K562 (cell line): ENCODE data around the gene SF3B4. TPM values are rescaled to one million over a fixed set of nuclear protein-coding genes. Genes with fewer than 3 reads are reported as not detected.

Experiments
- CCNT2 ChIP-seq: IDR thresholded peaks from 2 replicates; pipeline ENCODE4 v1.6.1; 2011; ENCODE audit warnings: borderline replicate concordance, low read depth, mild to moderate bottlenecking, moderate library complexity, mixed read lengths, low read length; ENCODE audit not compliant: insufficient read length; ENCODE audit errors: extremely low read depth
- CTBP1 ChIP-seq: fragments of 450-650 bp; IDR thresholded peaks from 2 replicates; pipeline ENCODE4 v1.6.1; 2016; ENCODE audit warnings: borderline replicate concordance
- DIDO1 ChIP-seq: fragments of 450-650 bp; IDR thresholded peaks from 2 replicates; pipeline ENCODE4 v1.6.1; 2016; ENCODE audit warnings: low read depth, missing biosample characterization, missing genetic modification characterization
- EP300 ChIP-seq: IDR thresholded peaks from 2 replicates; pipeline ENCODE4 v1.6.1; 2012; ENCODE audit warnings: low read length, improper control_type of control experiment
- HSF4 ChIP-seq: fragments of 250-450 bp; sonication (Bioruptor Pico); IDR thresholded peaks from 2 replicates; pipeline ENCODE4 v2.1.2; 2022; ENCODE audit warnings: mild to moderate bottlenecking, moderate library complexity, borderline replicate concordance
- JUND ChIP-seq, 2 experiments: IDR thresholded peaks; 2 replicates in 1 of 2; 3 replicates in 1 of 2; pipeline ENCODE4 v1.6.1; 2011; ENCODE audit warnings: borderline replicate concordance in 2 of 2, low read depth in 2 of 2, low read length in 2 of 2, improper control_type of control experiment in 1 of 2, missing biosample characterization in 1 of 2, missing genetic modification characterization in 1 of 2, missing genetic modification reagents in 1 of 2
- L3MBTL2 ChIP-seq: fragments of 450-650 bp; IDR thresholded peaks from 2 replicates; pipeline ENCODE4 v1.6.1; 2016; ENCODE audit warnings: mild to moderate bottlenecking, moderate library complexity
- LCOR ChIP-seq: sonication (generic); formaldehyde crosslinking; IDR thresholded peaks from 2 replicates; pipeline ENCODE4 v1.8.0; 2022; ENCODE audit warnings: mild to moderate bottlenecking, missing genetic modification reagents
- MAFF ChIP-seq: IDR thresholded peaks from 2 replicates; pipeline ENCODE4 v1.6.1; 2012; ENCODE audit warnings: low read length, improper control_type of control experiment
- MAFK ChIP-seq: IDR thresholded peaks from 2 replicates; pipeline ENCODE4 v1.6.1; 2011; ENCODE audit warnings: low read length, improper control_type of control experiment
- MTA3 ChIP-seq: fragments of 450-650 bp; formaldehyde crosslinking; IDR thresholded peaks from 2 replicates; pipeline ENCODE4 v1.6.1; 2017; ENCODE audit warnings: mild to moderate bottlenecking, borderline replicate concordance
- PTRF ChIP-seq: fragments of 450-650 bp; IDR thresholded peaks from 2 replicates; pipeline ENCODE4 v1.6.1; 2016; ENCODE audit warnings: mild to moderate bottlenecking, missing genetic modification characterization, missing compliant biosample characterization
- SMARCC2 ChIP-seq: fragments of 450-650 bp; IDR thresholded peaks from 2 replicates; pipeline ENCODE4 v1.6.1; 2017; ENCODE audit warnings: antibody characterized with exemption, moderate library complexity, mild to moderate bottlenecking, low read depth
- SP1 ChIP-seq: sonication (generic); formaldehyde crosslinking; IDR thresholded peaks from 2 replicates; pipeline ENCODE4 v1.8.1; 2022; ENCODE audit warnings: mild to moderate bottlenecking, missing genetic modification reagents
- TAF7 ChIP-seq: fragments of 450-650 bp; IDR thresholded peaks from 2 replicates; pipeline ENCODE4 v1.6.1; 2016; ENCODE audit warnings: missing genetic modification characterization, missing compliant biosample characterization
- TAL1 ChIP-seq: fragments of 450-650 bp; IDR thresholded peaks from 2 replicates; pipeline ENCODE4 v1.6.1; 2016; ENCODE audit warnings: mild to moderate bottlenecking
- ZFX ChIP-seq: sonication (generic); formaldehyde crosslinking; IDR thresholded peaks from 2 replicates; pipeline ENCODE4 v1.8.0; 2022; ENCODE audit warnings: mild to moderate bottlenecking, missing genetic modification reagents, moderate library complexity
- ZKSCAN1 ChIP-seq: fragments of 150-350 bp; IDR thresholded peaks from 2 replicates; pipeline ENCODE4 v1.6.1; 2016; ENCODE audit warnings: low read depth, low read length
- ZNF764 ChIP-seq: fragments of 250-450 bp; sonication (Bioruptor Pico); IDR thresholded peaks from 2 replicates; pipeline ENCODE4 v1.4.0; 2020; ENCODE audit warnings: low read depth, mild to moderate bottlenecking, moderate library complexity
- polyA plus RNA-seq, 8 experiments: library from polyadenylated mRNA; depleted of rRNA in 4 of 8; stranded (reverse) in 5 of 8; unstranded in 3 of 8; fragments of >200 nt; fragmentation: Nextera tagmentation in 2 of 8; fragmentation: Illumina TruSeq in 1 of 8; extraction: Ambion mirVana in 2 of 8; extraction: Trizol in 1 of 8; gene quantifications; 2 replicates each; pipeline versions ENCODE4 v1.2.1 to v1.2.3, GENCODE V29; 2011 to 2014; ENCODE audit warnings: inconsistent platforms in 1 of 8, missing spikeins in 1 of 8
- total RNA-seq, 7 experiments: library from RNA; depleted of rRNA in 6 of 7; stranded (reverse); fragments of >200 nt in 6 of 7; fragmentation: Illumina TruSeq in 2 of 7; extraction: Trizol in 2 of 7; gene quantifications; 2 replicates each; pipeline versions ENCODE4 v1.2.1 to v1.2.3, GENCODE V29; 2011 to 2021; ENCODE audit warnings: low replicate concordance in 1 of 7
- TF ChIP-seq, protein P1 (sequence below): fragments of 200-800 bp; sonication (Bioruptor generic); IDR thresholded peaks from 2 replicates; pipeline ENCODE4 v1.6.1; 2017; ENCODE audit warnings: missing genetic modification characterization, missing compliant biosample characterization
- TF ChIP-seq, protein P2 (sequence below): fragments of 450-650 bp; IDR thresholded peaks from 2 replicates; pipeline ENCODE4 v1.6.1; 2016; ENCODE audit warnings: antibody characterized with exemption
- TF ChIP-seq, protein P3 (sequence below): sonication (generic); formaldehyde crosslinking; IDR thresholded peaks from 2 replicates; pipeline ENCODE4 v1.9.0; 2022; ENCODE audit warnings: mild to moderate bottlenecking, missing genetic modification reagents
- TF ChIP-seq, protein P4 (sequence below), 2 experiments: fragments of 200-800 bp in 1 of 2; sonication (Bioruptor generic) in 1 of 2; sonication (generic) in 1 of 2; formaldehyde crosslinking in 1 of 2; IDR thresholded peaks in 1 of 2; conservative IDR thresholded peaks in 1 of 2; 2 replicates each; pipeline versions ENCODE4 v1.5.0 to v1.6.1; 2016 to 2020; ENCODE audit warnings: missing compliant biosample characterization in 1 of 2, missing genetic modification characterization in 1 of 2, missing genetic modification reagents in 1 of 2
- TF ChIP-seq, protein P5 (sequence below): fragments of 250-450 bp; sonication (Bioruptor Pico); IDR thresholded peaks from 2 replicates; pipeline ENCODE4 v1.9.0; 2021; ENCODE audit warnings: mild to moderate bottlenecking

Gene SF3B4
- total and polyA plus RNA-seq, 9 of the 15 experiments (the other 6 are each of a cell fraction or from before 2014, with no cell fraction given) = 3.0 to 88.0 (median 26.1) TPM

DNA sequence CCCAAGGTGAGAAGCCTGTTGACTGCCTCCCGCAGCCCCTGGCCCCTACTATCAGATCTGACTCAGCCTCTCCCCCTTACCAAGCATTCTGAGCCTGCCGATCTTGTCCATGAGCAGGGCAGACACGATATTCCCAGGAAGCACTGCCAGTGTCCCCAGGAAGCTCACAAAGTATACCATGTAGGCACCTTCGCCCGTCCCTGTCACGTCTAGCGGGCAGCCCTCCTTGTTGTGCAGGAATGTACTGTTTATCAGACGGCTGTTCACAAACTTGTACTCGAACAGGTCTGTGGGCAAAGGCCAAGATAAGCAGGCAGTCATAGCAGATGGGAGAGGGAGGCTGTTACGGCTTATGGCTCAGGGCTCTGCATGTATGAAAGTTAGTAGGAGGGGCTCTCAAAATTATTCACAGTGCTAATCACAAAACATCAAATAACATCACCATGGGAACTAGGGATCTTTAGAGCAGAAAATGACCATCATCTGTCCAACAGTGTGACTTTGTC lies 21.0 kb downstream of the SF3B4 start (continued):
- TF ChIP-seq, protein P1, sequence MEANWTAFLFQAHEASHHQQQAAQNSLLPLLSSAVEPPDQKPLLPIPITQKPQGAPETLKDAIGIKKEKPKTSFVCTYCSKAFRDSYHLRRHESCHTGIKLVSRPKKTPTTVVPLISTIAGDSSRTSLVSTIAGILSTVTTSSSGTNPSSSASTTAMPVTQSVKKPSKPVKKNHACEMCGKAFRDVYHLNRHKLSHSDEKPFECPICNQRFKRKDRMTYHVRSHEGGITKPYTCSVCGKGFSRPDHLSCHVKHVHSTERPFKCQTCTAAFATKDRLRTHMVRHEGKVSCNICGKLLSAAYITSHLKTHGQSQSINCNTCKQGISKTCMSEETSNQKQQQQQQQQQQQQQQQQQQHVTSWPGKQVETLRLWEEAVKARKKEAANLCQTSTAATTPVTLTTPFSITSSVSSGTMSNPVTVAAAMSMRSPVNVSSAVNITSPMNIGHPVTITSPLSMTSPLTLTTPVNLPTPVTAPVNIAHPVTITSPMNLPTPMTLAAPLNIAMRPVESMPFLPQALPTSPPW (CRISPR knock-in tag) = peak; percentile 61
- no peak for TF ChIP-seq HSF4
- TF ChIP-seq CCNT2 = no peak
- no peak for TF ChIP-seq PTRF (tag)
- TF ChIP-seq SP1 (CRISPR knock-in tag) = 0 out of 2 replicates have a peak, but pooled peaks have one; percentile 25
- TF ChIP-seq SMARCC2 = peak; percentile 81
- TF ChIP-seq, protein P2, sequence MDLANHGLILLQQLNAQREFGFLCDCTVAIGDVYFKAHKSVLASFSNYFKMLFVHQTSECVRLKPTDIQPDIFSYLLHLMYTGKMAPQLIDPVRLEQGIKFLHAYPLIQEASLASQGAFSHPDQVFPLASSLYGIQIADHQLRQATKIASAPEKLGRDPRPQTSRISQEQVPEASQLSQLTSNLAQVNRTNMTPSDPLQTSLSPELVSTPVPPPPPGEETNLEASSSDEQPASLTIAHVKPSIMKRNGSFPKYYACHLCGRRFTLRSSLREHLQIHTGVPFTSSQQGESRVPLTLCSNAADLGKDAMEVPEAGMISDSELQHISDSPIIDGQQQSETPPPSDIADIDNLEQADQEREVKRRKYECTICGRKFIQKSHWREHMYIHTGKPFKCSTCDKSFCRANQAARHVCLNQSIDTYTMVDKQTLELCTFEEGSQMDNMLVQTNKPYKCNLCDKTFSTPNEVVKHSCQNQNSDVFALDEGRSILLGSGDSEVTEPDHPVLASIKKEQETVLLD = 0 out of 2 replicates have a peak, but pooled peaks have one; percentile 8
- 0 out of 2 replicates have a peak, but pooled peaks have one; percentile 35 for TF ChIP-seq LCOR (CRISPR knock-in tag)
- TF ChIP-seq TAL1 = peak; percentile 44; the same call in 1 of the 2 replicates
- TF ChIP-seq, protein P3, sequence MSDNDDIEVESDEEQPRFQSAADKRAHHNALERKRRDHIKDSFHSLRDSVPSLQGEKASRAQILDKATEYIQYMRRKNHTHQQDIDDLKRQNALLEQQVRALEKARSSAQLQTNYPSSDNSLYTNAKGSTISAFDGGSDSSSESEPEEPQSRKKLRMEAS (CRISPR knock-in tag) = peak; percentile 19; the same call in 1 of the 2 replicates
- TF ChIP-seq ZFX (CRISPR knock-in tag) = peak; percentile 42; the same call in 1 of the 2 replicates
- TF ChIP-seq JUND (IDR thresholded peaks at IDR 0.05; ENCODE audit: borderline replicate concordance, low read depth, low read length) = peak; percentile 91
- peak; percentile 87; the same call in 2 of the 3 replicates for TF ChIP-seq JUND (tag; IDR thresholded peaks at IDR 0.05; ENCODE audit: borderline replicate concordance, low read depth, low read length)
- peak; percentile 56; the same call in 1 of the 2 replicates for TF ChIP-seq MTA3
- 0 out of 2 replicates have a peak, but pooled peaks have one; percentile 38 for TF ChIP-seq ZKSCAN1
- no peak for TF ChIP-seq ZNF764 (CRISPR knock-in tag)
- no peak for TF ChIP-seq MAFK
- peak; percentile 71; the same call in 1 of the 2 replicates for TF ChIP-seq CTBP1
- peak; percentile 15; the same call in 1 of the 2 replicates for TF ChIP-seq EP300
- TF ChIP-seq, protein P4, sequence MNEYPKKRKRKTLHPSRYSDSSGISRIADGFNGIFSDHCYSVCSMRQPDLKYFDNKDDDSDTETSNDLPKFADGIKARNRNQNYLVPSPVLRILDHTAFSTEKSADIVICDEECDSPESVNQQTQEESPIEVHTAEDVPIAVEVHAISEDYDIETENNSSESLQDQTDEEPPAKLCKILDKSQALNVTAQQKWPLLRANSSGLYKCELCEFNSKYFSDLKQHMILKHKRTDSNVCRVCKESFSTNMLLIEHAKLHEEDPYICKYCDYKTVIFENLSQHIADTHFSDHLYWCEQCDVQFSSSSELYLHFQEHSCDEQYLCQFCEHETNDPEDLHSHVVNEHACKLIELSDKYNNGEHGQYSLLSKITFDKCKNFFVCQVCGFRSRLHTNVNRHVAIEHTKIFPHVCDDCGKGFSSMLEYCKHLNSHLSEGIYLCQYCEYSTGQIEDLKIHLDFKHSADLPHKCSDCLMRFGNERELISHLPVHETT (CRISPR knock-in tag; conservative IDR thresholded peaks at IDR 0.05 in 1 of 2, IDR thresholded peaks at IDR 0.05 in 1 of 2) = 0 out of 4 replicates have a peak, but pooled peaks of 1 of the 2 experiments have one; percentile 35
- no peak for TF ChIP-seq DIDO1 (tag)
- TF ChIP-seq, protein P5, sequence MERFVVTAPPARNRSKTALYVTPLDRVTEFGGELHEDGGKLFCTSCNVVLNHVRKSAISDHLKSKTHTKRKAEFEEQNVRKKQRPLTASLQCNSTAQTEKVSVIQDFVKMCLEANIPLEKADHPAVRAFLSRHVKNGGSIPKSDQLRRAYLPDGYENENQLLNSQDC (CRISPR knock-in tag) = no peak
- TF ChIP-seq L3MBTL2 = peak; percentile 36; the same call in 1 of the 2 replicates
- no peak for TF ChIP-seq TAF7
- TF ChIP-seq MAFF = no peak
